ENCODE measurements around the gene TMPRSS3.
A peak's percentile ranks its signal among the peaks of the same experiment; 100 is the strongest.

The TMPRSS3 gene

DNA sequence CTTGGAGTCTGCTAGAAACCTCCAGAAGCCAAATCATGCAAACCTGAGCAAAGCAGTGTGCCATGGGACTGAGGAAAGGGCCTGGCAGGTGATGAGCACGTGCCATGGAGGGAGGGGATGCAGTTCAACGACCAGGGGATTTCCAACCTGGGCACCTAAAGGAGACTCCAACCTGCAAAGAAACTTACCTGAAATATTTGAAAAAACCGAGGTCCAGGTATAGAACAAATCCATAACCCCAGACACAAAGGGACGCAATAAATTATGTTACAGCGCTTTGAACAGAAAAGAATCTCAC, 16.7 kb upstream of the TMPRSS3 start:
- H4K20me1 ChIP-seq (ENCODE audit: insufficient read depth, low read length, poor library complexity, severe bottlenecking), result no peaks in the 10 kb centered on the region
- H3K4me1 ChIP-seq (ENCODE audit: insufficient read depth, low read length, poor library complexity, severe bottlenecking), result peaks cover 39% of the 10 kb centered on the region
- peaks cover 19% of the 10 kb centered on the region for H3K79me2 ChIP-seq (ENCODE audit: insufficient read depth, low read length)
- no peak overlapping the region for H3K4me3 ChIP-seq (ENCODE audit: low read length, poor library complexity, severe bottlenecking)
- no peak overlapping the region for H3K9ac ChIP-seq (ENCODE audit: low read depth, low read length, poor library complexity, severe bottlenecking)
- H3F3A ChIP-seq (ENCODE audit: low read depth), result no peaks in the 10 kb centered on the region
- peaks cover 15% of the 10 kb centered on the region; the same call in 1 of the 2 replicates for H3K36me3 ChIP-seq (ENCODE audit: insufficient read depth, low read length)
- H3K9me3 ChIP-seq (ENCODE audit: insufficient read depth, low read depth, low read length), result no peaks in the 10 kb centered on the region
- H3K4me2 ChIP-seq (ENCODE audit: low read depth, low read length, poor library complexity, severe bottlenecking), result no peak overlapping the region
- H3K9me2 ChIP-seq (replicated peaks; ENCODE audit: low read depth, low read length), result no peaks in the 10 kb centered on the region
- TF ChIP-seq EZH2phosphoT487 (IDR thresholded peaks at IDR 0.05; ENCODE audit: borderline replicate concordance), result no peak
- TF ChIP-seq, protein P1, sequence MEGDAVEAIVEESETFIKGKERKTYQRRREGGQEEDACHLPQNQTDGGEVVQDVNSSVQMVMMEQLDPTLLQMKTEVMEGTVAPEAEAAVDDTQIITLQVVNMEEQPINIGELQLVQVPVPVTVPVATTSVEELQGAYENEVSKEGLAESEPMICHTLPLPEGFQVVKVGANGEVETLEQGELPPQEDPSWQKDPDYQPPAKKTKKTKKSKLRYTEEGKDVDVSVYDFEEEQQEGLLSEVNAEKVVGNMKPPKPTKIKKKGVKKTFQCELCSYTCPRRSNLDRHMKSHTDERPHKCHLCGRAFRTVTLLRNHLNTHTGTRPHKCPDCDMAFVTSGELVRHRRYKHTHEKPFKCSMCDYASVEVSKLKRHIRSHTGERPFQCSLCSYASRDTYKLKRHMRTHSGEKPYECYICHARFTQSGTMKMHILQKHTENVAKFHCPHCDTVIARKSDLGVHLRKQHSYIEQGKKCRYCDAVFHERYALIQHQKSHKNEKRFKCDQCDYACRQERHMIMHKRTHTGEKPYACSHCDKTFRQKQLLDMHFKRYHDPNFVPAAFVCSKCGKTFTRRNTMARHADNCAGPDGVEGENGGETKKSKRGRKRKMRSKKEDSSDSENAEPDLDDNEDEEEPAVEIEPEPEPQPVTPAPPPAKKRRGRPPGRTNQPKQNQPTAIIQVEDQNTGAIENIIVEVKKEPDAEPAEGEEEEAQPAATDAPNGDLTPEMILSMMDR (conservative IDR thresholded peaks at IDR 0.05; ENCODE audit: low read length), result no peak
- no peak overlapping the region for H2AFZ ChIP-seq (ENCODE audit: low read length)
- no peaks in the 10 kb centered on the region for H3K27me3 ChIP-seq (ENCODE audit: insufficient read depth, low read length, poor library complexity, severe bottlenecking)

DNA sequence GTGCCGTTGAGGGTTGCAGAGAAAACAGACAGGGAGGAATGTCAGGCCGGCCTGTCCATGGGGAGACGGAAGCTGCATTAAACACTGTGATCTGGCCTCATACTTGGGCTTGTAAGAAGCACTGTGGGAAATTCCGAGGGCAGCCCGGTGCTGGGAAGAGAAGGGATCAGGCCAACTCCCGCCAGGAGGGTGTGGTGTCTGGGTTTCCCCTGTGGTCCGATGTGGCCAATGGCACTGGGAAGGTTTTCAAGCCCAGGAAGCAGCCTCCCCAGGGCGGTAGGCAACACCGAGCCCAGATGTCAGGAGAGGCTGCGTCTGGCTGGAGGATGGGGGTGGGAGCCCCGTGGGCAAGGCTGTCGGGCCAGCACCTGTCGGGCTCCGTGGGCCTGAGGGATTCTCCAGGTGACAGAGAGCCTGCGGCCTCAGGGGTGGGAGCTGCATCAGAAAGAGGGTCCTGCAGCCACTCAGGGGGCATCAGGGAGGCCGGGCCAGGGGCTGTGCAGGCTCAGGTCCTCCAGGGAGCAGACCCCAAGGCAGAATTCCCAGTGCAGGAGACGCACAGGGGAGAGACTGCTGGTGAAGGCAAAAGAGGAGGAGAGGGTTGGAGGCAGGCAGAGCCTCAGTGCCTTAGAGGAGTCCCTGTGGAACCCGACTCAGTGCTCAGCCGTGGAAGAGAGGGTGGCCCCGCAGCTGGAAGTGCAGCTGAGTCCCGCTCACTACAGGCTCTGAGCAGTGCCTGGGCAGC, 16.2 kb upstream of the TMPRSS3 start:
- no peak for TF ChIP-seq EZH2phosphoT487 (IDR thresholded peaks at IDR 0.05; ENCODE audit: borderline replicate concordance)
- TF ChIP-seq, protein P1 (conservative IDR thresholded peaks at IDR 0.05; ENCODE audit: low read length), result no peak
- H3K9me2 ChIP-seq (replicated peaks; ENCODE audit: low read depth, low read length), result no peaks in the 10 kb centered on the region
- H3K36me3 ChIP-seq (ENCODE audit: insufficient read depth, low read length), result peaks cover 15% of the 10 kb centered on the region; the same call in 1 of the 2 replicates
- no peaks in the 10 kb centered on the region for H3F3A ChIP-seq (ENCODE audit: low read depth)
- no peak overlapping the region for H3K4me2 ChIP-seq (ENCODE audit: low read depth, low read length, poor library complexity, severe bottlenecking)
- no peak overlapping the region for H3K4me3 ChIP-seq (ENCODE audit: low read length, poor library complexity, severe bottlenecking)
- H3K9ac ChIP-seq (ENCODE audit: low read depth, low read length, poor library complexity, severe bottlenecking), result peak overlapping the region; percentile 20
- no peaks in the 10 kb centered on the region for H3K27me3 ChIP-seq (ENCODE audit: insufficient read depth, low read length, poor library complexity, severe bottlenecking)
- H4K20me1 ChIP-seq (ENCODE audit: insufficient read depth, low read length, poor library complexity, severe bottlenecking), result no peaks in the 10 kb centered on the region
- peaks cover 44% of the 10 kb centered on the region for H3K4me1 ChIP-seq (ENCODE audit: insufficient read depth, low read length, poor library complexity, severe bottlenecking)
- H3K79me2 ChIP-seq (ENCODE audit: insufficient read depth, low read length), result peaks cover 24% of the 10 kb centered on the region
- H2AFZ ChIP-seq (ENCODE audit: low read length), result no peak overlapping the region
- H3K9me3 ChIP-seq (ENCODE audit: insufficient read depth, low read depth, low read length), result no peaks in the 10 kb centered on the region

DNA sequence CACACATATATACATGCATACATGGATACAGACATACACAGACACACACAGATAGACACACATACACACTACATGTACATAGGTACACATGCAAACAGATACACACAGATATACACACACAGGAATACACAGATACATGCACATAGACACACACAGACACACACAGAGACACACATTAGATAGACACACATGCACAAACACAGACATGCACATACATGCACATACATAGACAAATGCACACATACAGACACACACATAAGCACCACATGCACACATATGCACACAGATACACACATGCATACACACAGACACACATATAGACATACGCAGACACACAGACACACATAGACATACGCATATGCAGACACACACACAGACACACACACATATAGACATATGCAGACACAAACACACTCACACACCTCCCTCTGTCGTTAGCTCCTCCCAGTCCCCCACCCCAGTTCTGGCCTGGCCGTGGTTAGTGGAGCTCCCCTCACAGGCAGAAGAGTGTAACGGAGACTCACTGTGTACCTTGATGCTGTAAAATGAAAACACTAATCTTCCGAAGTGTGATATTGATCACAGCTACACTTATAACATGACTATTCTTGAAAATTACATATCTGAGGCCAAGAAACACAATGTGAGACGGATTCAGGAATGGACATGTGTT, 15.5 kb upstream of the TMPRSS3 start:
- no peak overlapping the region for H3K4me2 ChIP-seq (ENCODE audit: low read depth, low read length, poor library complexity, severe bottlenecking)
- no peak overlapping the region for H2AFZ ChIP-seq (ENCODE audit: low read length)
- peaks cover 15% of the 10 kb centered on the region; the same call in 1 of the 2 replicates for H3K36me3 ChIP-seq (ENCODE audit: insufficient read depth, low read length)
- H4K20me1 ChIP-seq (ENCODE audit: insufficient read depth, low read length, poor library complexity, severe bottlenecking), result no peaks in the 10 kb centered on the region
- H3K27me3 ChIP-seq (ENCODE audit: insufficient read depth, low read length, poor library complexity, severe bottlenecking), result no peaks in the 10 kb centered on the region
- H3K9me2 ChIP-seq (replicated peaks; ENCODE audit: low read depth, low read length), result no peaks in the 10 kb centered on the region
- H3K79me2 ChIP-seq (ENCODE audit: insufficient read depth, low read length), result peaks cover 31% of the 10 kb centered on the region
- no peak overlapping the region for H3K4me3 ChIP-seq (ENCODE audit: low read length, poor library complexity, severe bottlenecking)
- no peaks in the 10 kb centered on the region for H3F3A ChIP-seq (ENCODE audit: low read depth)
- TF ChIP-seq, protein P1 (conservative IDR thresholded peaks at IDR 0.05; ENCODE audit: low read length), result peak; percentile 70
- no peak for TF ChIP-seq EZH2phosphoT487 (IDR thresholded peaks at IDR 0.05; ENCODE audit: borderline replicate concordance)
- peak overlapping the region; percentile 20 for H3K9ac ChIP-seq (ENCODE audit: low read depth, low read length, poor library complexity, severe bottlenecking)
- no peaks in the 10 kb centered on the region for H3K9me3 ChIP-seq (ENCODE audit: insufficient read depth, low read depth, low read length)
- peaks cover 51% of the 10 kb centered on the region for H3K4me1 ChIP-seq (ENCODE audit: insufficient read depth, low read length, poor library complexity, severe bottlenecking)
